Fibroblast of skin of scalp (primary cell): ENCODE data around the gene SCLT1. TPM values are rescaled to one million over a fixed set of nuclear protein-coding genes. Genes with fewer than 3 reads are reported as not detected.
"Not testable (repeated sequence)": the region's sequence is repeated elsewhere in the genome, so short reads cannot be mapped to it uniquely, and the experiment has no call there.

Experiments used
- DNase-seq: peaks from one replicate; pipeline ENCODE4 v3.0.0-alpha.2; 2013
- polyA plus RNA-seq, 2 experiments: library from polyadenylated mRNA; unstranded; fragments of 120-200 nt; gene quantifications; one replicate each; pipeline ENCODE4 v1.2.1, GENCODE V29; 2013; ENCODE audit not compliant: insufficient read length in 2 of 2

SCLT1 gene
- 7.6 TPM for polyA plus RNA-seq (2013, experiment 1 of 2; ENCODE audit: insufficient read length)
- 8.4 TPM for polyA plus RNA-seq (2013, experiment 2 of 2; ENCODE audit: insufficient read length)

- DNase-seq = peak; percentile 98
Measured at GRCh38 chr4:129093191-129093920, at the start of gene SCLT1. Gene SCLT1 (minus strand): TSS chr4:129093539. CDS start chr4:129093103, 436 bp downstream.

- DNase-seq = no peak
Measured at GRCh38 chr4:129140521-129140920, 47.2 kb upstream of the SCLT1 start.

- no peak for DNase-seq
Measured at GRCh38 chr4:129138810-129139496, 45.6 kb upstream of the SCLT1 start.

- DNase-seq = no peak
Measured at GRCh38 chr4:129136433-129136832, 43.1 kb upstream of the SCLT1 start.

- DNase-seq = no peak
Measured at GRCh38 chr4:129131343-129131742, 38.0 kb upstream of the SCLT1 start.

- DNase-seq = no peak
Measured at GRCh38 chr4:129129143-129129542, 35.8 kb upstream of the SCLT1 start.

GRCh38 chr4:129126614-129127013 is 33.3 kb upstream of the SCLT1 start:
- not testable (repeated sequence) for DNase-seq

- DNase-seq = no peak
Measured at GRCh38 chr4:129117705-129118104, 24.4 kb upstream of the SCLT1 start.

- no peak for DNase-seq
Measured at GRCh38 chr4:129113919-129114318, 20.6 kb upstream of the SCLT1 start.

- DNase-seq = no peak
Measured at GRCh38 chr4:129113434-129113833, 20.1 kb upstream of the SCLT1 start.

GRCh38 chr4:129111919-129112318 is 18.6 kb upstream of the SCLT1 start:
- DNase-seq = no peak

GRCh38 chr4:129110931-129111330 is 17.6 kb upstream of the SCLT1 start:
- no peak for DNase-seq

GRCh38 chr4:129109965-129110824 is 16.9 kb upstream of the SCLT1 start:
- no peak for DNase-seq

- no peak for DNase-seq
Measured at GRCh38 chr4:129098531-129099001, 5.2 kb upstream of the SCLT1 start.

GRCh38 chr4:129095811-129096454 is 2.6 kb upstream of the SCLT1 start, which contains the start of gene C4orf33:
Gene C4orf33 (plus strand): TSS chr4:129096152. CDS start chr4:129102611, 6,459 bp downstream.
- DNase-seq = peak; percentile 65

- no peak for DNase-seq
Measured at GRCh38 chr4:129094347-129094746, 1.0 kb upstream of the SCLT1 start.

- peak; percentile 2 for DNase-seq
Measured at GRCh38 chr4:129092631-129093190, 628 bp downstream of the SCLT1 start.

GRCh38 chr4:129087516-129087915 is 5.8 kb downstream of the SCLT1 start:
- no peak for DNase-seq

GRCh38 chr4:129085472-129085871 is 7.9 kb downstream of the SCLT1 start:
- no peak for DNase-seq

- DNase-seq = no peak
Measured at GRCh38 chr4:129082302-129082701, 11.0 kb downstream of the SCLT1 start.

GRCh38 chr4:129080129-129080528 is 13.2 kb downstream of the SCLT1 start:
- DNase-seq = no peak

GRCh38 chr4:129077326-129077725 is 16.0 kb downstream of the SCLT1 start:
- DNase-seq = no peak
